Ishikawa (cell line): ENCODE data around the gene MGAT5B.

Source experiments
- CEBPB ChIP-seq: IDR thresholded peaks from 2 replicates; pipeline ENCODE4 v1.6.1; 2012
- CREB1 ChIP-seq: IDR thresholded peaks from 2 replicates; pipeline ENCODE4 v1.6.1; 2012; ENCODE audit warnings: low read depth
- EGR1 ChIP-seq: IDR thresholded peaks from 2 replicates; pipeline ENCODE4 v1.6.1; 2012
- EP300 ChIP-seq: IDR thresholded peaks from 2 replicates; pipeline ENCODE4 v1.6.1; 2012; ENCODE audit warnings: borderline replicate concordance
- FOXM1 ChIP-seq: IDR thresholded peaks from 2 replicates; pipeline ENCODE4 v1.6.1; 2012; ENCODE audit warnings: low read depth, borderline replicate concordance
- MAX ChIP-seq: IDR thresholded peaks from 2 replicates; pipeline ENCODE4 v1.6.1; 2012
- NFIC ChIP-seq: IDR thresholded peaks from 2 replicates; pipeline ENCODE4 v1.6.1; 2012
- RAD21 ChIP-seq: IDR thresholded peaks from 2 replicates; pipeline ENCODE4 v1.6.1; 2012; ENCODE audit warnings: low read depth
- TAF1 ChIP-seq: IDR thresholded peaks from 2 replicates; pipeline ENCODE4 v1.6.1; 2012; ENCODE audit warnings: low read depth, mild to moderate bottlenecking
- TCF12 ChIP-seq: IDR thresholded peaks from 2 replicates; pipeline ENCODE4 v1.6.1; 2012; ENCODE audit warnings: low read depth
- TEAD4 ChIP-seq: IDR thresholded peaks from 2 replicates; pipeline ENCODE4 v1.6.1; 2012
- YY1 ChIP-seq: IDR thresholded peaks from 2 replicates; pipeline ENCODE4 v1.6.1; 2012; ENCODE audit warnings: low read depth
- ZBTB7A ChIP-seq: IDR thresholded peaks from 2 replicates; pipeline ENCODE4 v1.6.1; 2012; ENCODE audit warnings: low read depth
- TF ChIP-seq, protein P1 (sequence below): IDR thresholded peaks from 2 replicates; pipeline ENCODE4 v1.6.1; 2012; ENCODE audit warnings: low read depth, mild to moderate bottlenecking

DNA sequence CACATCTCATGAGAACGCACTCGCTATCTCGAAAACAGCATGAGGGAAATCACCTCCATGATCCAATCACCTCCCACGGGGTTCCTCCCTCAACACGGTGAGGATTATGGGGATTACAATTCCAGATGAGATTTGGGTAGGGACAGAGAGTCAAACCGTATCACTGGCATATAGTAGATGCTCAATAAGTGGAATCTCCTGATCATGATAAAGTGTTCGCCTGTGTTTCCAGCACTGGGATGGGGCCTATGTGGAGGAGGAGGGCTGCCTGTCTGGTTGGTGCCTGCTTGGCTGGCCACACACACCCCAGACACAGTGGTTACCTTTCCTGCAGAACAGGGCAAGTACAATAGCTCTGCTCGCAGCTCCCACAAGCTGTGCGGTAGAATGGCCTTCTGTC lies 6.1 kb upstream of the MGAT5B start:
- TF ChIP-seq EP300 (no peak), TCF12 (no peak), FOXM1 (no peak), CREB1 (no peak), CEBPB (no peak), YY1 (no peak), NFIC (no peak), EGR1 (no peak), TAF1 (no peak), RAD21 (no peak), TEAD4 (no peak), ZBTB7A (no peak), MAX (no peak)
- TF ChIP-seq, protein P1, sequence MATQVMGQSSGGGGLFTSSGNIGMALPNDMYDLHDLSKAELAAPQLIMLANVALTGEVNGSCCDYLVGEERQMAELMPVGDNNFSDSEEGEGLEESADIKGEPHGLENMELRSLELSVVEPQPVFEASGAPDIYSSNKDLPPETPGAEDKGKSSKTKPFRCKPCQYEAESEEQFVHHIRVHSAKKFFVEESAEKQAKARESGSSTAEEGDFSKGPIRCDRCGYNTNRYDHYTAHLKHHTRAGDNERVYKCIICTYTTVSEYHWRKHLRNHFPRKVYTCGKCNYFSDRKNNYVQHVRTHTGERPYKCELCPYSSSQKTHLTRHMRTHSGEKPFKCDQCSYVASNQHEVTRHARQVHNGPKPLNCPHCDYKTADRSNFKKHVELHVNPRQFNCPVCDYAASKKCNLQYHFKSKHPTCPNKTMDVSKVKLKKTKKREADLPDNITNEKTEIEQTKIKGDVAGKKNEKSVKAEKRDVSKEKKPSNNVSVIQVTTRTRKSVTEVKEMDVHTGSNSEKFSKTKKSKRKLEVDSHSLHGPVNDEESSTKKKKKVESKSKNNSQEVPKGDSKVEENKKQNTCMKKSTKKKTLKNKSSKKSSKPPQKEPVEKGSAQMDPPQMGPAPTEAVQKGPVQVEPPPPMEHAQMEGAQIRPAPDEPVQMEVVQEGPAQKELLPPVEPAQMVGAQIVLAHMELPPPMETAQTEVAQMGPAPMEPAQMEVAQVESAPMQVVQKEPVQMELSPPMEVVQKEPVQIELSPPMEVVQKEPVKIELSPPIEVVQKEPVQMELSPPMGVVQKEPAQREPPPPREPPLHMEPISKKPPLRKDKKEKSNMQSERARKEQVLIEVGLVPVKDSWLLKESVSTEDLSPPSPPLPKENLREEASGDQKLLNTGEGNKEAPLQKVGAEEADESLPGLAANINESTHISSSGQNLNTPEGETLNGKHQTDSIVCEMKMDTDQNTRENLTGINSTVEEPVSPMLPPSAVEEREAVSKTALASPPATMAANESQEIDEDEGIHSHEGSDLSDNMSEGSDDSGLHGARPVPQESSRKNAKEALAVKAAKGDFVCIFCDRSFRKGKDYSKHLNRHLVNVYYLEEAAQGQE: no peak
